Central memory CD4-positive, alpha-beta T cell (primary cell): Measurements from ENCODE around the gene LRP8.
"Not testable (repeated sequence)": the region's sequence is repeated elsewhere in the genome, so short reads cannot be mapped to it uniquely, and the experiment has no call there.

ENCODE experiments used
- DNase-seq: peaks from one replicate; pipeline ENCODE4 v3.0.0; 2022

Gene LRP8

DNA sequence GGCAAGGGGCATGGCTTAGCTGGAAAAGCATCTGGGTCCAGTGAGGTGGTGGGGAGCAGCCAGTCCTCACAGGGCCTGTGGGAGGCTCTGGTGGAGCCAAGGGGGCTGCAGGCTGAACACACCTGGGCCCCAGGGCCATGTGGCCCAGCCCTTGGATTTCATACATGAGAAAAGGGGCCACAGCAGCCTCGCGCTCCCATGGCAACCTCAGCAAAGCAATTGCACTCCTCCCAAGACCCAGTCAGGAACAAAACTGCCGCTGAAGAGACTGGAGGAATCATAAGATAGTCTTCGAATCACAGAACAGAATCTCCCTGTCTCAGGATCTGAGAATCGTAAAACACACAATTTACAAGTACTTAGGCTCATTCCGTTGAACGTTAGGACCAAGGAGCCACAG, 24.6 kb downstream of the LRP8 start:
- no peak for DNase-seq

DNA sequence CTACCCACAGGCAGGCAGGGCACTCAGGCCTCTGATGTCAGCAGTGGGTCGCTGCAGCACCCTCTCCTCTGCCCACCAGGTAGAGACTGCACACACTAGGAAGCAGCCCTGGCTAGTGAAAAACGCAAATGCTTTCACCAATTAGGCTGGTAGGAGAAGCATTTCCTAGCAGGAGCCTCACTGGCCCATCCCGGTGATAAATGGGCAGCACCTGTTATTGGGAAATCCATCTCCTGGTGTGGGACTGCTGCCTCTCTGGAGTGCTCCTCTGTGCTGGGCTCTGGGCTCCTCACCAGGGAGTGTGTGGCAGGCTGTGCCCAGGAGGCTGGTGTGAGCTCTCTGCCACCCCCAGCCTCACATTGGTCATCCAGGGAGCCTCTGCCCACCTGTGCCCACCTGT, 28.6 kb downstream of the LRP8 start:
- no peak for DNase-seq

DNA sequence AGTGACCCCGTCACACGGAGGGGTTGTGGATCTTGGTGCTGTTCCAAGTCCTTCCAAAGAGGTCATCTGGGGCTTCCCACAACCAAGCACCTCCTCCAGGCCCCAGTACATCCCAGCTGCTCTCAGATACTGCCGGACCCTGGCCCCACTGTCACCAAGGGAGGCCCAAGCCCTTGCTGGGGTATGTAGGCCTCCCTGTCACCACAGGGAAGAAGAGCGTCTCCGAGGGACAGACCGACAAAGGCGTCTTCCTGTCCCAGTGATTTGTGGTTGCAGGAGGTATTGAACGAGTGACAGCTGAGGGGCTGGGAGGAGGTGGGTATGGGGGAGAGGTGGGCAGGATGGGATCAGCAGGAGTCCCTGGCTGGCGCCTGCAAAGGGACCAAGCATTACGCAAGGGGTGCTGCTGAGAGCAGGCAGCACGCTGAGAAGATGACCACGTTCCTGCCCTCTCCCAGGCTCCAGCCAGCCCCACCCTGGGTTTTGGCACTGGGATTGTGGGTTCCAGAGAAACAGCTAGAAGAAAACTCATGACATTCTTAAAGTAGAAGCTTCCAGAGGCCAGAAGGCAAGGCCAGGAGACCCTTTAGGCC, 29.7 kb downstream of the LRP8 start:
- no peak for DNase-seq

DNA sequence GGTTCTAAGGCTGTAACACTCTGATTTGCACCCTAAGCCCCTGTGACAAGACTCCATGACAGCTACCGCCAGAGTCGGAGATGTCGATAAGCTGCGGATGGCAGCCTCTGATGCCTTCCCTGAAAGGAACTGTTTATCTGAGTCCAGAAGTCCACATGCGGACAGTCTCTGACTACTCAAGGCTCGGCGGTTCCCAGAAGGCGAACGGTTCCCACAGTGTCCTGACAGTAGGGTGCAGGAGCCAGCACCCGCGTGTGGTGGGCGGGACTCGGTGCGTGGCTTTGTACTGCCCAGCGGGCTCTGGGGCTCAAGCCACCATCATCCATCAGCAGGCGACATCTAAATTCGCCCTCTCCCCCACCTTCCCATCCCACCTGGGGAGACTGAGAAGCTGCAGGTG, 30.7 kb downstream of the LRP8 start:
- DNase-seq = no peak

DNA sequence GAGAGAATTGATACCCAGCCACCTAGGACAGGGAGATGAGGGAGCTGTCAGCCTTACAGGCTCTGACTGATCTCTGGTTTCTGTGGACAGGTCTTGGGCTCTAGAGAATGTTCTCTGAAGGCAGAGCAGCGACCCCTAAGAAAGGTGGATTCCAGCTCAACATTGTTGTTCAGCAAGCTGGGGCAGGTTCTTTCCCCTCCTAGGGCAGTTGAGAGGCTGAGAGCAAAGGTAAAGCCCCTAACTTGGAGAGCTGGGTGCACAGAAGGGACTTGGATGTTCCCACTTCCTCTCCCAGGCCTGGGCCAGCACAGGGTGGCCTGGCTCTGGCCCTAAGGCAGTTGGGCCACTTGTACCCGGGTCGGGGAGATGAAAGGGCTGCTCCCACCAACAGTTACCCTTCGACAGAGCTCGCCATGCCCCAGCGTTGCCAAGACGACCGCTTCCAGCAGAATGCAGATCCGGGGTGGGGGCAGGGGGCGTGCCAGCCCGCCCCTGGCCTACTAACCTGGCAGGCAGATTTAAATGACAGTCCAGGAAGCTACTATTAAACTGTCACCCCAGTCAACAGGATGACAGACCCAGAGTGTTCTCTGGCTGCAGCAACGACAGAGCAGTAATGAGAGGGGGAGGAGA, 31.6 kb downstream of the LRP8 start:
- peak; percentile 6 for DNase-seq

DNA sequence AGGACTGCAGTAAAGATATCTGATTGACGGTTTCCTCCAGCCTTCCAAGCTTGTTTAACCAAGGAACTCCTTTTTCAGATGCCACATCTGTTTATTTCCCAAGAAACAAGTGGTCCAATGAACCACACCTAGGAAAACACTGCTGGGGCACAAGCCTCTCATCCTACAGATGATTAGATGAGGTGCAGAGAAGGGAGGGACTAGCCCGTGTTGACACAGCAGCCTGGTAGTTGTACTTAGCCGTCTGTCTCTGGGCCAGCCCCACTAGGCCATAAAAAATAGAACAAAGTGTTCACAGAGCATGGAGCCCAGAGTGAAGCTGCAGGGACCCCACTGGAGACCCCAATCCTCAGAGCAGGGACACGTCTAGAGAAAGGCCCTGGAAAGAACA, 32.1 kb downstream of the LRP8 start:
- no peak for DNase-seq

DNA sequence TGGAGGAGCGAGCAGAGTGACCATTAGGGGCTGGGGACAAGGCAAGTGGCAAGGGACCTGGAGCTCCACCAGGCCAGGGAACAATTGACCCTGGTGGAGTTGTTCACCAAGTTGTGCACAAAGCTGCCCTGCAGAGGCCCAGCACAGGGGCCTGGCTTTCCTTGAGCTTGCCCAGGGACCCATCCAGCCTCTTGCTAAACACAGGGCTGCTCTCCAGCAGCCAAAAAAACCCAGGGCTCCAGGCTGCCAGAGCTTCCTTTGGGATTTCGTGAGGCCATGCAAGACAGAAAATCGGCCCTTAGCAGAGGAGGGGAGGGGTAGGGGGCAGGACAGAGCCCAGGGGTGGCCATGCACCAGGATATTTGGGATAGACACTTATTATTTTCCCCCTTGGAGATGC, 32.6 kb downstream of the LRP8 start:
- DNase-seq = no peak

DNA sequence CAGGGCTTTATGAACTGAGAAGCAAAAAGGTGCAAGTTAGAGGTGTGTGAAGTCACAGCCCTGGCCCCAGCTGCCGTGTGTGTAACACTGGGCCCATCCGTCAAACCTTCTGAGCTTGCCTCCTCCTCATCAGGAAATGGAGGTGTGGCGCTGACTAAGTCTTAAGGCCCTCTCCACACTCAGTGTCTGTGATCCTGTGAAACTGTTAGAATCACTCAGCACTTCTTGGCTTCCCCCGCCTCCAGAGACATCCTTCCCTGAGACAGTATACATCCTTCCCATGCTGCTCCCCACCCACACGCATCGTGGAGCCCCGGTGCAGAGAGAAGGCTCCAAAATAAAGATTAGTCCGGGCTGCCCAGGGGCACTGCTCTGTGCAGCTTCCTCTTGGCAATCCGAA, 33.3 kb downstream of the LRP8 start:
- peak; percentile 18 for DNase-seq

DNA sequence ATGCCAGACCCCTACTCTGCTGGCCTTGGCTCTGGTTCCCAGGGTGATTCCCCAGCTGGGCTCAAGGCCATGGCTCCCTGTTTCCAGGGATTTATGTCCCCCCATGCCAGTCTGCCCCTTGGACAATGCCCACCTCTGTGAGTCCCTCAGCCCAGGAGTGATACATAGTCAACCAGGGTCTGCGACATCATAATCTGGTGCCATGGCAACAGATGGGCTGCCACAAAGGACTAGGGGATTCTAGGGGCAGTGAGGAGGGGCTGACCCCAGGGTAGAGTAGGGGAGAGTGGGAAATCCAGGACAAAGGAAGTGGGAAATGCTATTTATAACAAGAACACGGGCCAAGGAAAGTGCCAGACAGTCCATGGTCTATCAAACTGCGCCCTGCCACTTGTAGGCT, 33.8 kb downstream of the LRP8 start:
- no peak for DNase-seq

DNA sequence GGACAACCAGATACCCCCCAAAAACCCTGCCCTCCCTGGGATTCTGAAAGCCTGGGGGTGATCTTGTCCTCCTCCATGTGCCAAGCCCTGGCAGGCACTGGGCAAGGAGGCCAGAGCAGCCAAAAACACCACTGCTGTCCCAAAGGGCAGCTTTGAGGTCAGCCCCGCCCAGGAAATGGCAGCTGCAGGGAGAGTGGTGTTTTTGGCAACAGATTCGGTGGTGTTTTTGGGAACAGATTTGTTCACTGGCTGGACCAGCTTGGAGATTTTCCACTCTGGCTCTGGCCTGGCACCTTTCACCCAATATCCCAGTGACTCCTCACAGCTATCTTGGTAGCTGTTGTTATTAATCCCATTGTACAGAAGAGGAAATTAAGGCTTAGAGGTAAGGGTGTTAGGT, 34.7 kb downstream of the LRP8 start:
- no peak for DNase-seq

DNA sequence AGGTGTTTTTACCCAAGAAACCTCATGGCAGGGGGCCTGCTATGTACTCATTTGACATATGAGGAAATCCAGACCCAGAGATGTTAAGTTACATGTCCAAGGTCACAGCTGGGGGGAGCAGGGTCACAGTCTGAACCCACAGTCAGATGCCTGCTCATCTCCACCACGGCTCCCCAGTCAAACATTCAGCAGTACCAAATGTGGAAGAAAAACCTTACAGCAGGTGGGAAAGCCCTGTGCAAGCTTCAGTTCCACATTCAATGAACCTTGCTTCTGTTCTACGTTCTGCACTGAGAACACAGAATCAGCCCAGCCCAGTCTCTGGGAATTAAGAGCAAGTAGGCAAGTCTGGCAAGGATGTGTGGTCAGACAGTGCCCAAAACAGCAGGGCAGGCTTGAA, 35.2 kb downstream of the LRP8 start:
- no peak for DNase-seq

DNA sequence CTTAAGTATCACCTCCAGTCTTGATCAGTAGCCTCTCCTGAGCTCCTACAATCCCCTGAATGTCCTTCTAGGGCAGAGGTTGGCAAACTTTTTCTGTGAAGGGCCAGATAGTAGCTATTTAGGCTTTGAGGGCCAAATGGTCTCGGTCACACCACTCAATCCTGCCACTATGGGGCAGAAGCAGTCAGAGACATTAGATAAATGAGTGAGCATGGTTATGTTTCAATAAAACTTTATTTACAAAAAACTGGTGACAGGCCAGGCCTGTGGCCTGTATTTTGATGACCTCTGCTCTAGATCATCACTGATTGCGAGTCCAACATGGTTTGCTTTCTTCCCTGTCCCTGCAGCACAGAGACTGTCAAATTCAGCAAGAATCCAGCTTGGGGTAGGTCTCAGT, 36.3 kb downstream of the LRP8 start:
- no peak for DNase-seq

DNA sequence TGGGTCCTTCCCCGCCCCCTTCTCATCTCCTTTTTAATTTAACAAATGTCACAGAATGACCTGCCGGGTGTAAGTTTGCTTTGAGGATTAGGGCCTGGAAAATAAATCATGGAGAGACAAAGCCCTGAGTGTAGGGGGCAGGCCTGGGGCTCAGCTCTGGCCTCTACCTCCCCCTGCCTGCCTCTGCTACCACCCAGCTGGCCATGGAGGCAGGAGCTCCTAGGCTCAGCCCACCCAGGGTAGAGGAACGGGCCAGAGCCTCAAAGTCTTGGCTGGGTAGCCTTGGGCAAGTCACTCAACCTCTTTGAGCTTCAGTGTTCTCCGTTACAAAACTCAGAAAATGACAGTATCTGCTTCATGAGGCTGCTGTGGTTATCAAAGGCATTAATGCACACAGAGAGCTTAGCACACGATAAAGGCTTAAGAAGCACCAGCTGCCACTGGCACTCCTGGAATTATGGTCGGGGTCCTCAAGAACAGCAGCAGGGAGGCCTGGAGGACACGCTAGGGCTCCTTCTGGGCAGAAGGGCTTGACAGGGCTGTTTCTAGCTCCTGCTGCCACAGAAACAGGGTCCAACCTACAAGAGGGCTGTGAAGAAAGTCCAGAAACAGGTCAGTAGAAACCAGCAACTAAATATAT, 39.0 kb downstream of the LRP8 start:
- no peak for DNase-seq

DNA sequence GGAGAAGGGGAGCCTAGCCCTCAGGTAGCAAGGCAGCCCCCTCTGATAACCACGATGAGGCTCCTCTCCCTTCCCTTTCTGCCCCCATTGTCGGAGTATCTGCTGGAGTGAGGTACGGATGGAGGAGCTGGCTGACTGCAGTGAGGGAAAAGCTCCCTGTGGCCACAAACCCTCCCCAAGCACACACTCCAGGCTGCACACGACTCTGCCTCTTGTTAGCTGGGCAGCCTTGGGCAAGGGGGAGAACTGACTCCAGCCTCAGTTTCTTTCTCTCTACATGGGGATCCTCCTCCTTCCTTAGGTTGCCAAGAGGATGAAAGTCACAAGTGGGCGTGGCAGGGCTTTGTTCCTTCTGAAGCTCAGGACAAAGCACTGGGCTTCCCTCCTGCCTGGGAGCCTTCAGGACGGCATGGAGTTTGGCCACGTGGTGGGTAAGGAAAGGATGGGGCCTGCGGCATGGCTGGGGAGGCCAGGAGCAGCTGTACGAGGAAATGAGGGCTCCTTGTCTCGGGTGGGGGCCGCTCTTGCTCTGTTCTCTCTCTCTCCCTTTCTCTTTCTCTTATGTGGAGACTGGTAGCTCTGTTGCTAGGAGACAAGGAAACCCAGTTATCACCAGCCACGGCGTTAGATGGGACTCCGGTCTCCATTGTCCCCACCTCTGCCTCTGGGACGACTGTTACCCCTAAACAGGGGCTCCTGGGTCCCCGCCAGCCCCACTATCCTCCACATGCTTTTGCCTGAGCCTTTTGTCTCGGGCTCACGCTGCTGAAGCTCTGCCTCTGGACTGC, 39.7 kb downstream of the LRP8 start:
- DNase-seq = no peak

DNA sequence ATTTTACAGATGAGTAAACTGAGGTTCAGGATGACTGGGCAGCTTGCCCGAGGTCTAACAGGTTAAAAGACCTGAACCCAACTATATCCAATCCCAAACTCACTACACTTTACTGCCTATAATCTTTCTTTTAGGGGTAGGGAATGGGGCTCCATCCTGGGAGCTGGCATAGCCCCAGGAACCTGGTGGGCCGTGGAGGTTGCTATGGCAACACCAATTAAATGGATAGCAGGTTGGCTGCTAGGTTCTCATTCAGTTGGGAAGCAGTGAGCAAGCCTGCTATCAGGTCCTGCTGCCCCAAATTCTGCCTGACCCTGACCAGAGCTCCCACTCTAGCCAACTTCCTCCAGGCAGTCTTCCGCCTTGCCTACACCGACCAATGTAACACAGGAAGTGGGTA, 40.9 kb downstream of the LRP8 start:
- DNase-seq = no peak

DNA sequence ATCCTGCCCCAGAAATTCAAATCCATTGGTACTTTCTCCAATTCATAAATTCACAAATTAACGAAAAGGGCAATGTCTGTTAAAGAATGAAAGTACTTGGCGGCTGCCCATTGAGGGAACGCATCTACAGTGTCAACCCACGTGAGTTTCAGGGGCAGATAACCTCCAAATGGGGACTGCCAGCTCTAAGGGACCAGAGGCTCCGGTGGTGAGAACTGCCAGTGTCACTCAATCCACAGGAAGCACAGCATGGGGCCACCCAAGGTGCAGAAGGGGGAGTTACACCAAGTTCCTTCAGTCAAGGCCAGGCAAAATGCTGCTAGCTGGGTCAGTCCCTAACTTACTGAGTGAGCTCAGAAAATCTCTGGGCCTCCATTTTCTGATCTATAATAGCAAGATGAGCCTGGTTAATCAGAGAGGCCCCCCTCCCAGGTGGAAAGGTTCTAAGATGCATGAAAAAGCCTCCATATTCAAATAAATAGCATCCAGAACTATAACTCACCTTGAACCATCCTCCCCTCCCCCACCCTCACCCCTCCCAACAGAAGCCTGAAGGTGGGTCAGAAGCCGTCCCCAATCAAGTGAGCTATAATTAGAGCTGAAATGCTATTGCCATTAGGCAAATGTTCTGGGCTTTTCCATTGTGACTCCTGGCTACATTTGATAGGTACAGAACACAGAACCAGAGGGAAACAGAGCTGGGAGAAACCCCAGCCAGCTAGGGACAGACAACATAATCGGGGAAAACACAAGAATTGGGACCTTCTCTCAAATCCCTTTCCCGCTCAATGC, 41.7 kb downstream of the LRP8 start:
- no peak for DNase-seq

DNA sequence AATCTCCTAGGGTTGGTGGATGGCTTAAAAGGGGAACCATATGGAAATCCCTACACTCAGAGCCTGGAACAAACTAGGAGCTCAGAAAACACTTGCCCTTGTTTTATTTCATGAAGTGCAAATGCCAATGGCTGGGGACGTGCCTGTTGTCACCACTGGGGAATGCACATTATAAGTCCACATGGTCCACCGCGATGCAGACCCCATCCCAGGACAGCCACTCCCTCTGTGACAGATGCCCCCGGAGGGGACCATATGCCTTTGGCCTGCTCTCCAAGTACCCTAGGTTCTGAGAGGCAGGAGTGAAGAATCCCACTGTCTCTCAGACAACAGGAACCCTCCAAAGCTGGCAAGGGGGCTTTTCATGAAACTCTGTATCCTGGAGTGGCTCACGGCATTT, 42.3 kb downstream of the LRP8 start:
- no peak for DNase-seq

DNA sequence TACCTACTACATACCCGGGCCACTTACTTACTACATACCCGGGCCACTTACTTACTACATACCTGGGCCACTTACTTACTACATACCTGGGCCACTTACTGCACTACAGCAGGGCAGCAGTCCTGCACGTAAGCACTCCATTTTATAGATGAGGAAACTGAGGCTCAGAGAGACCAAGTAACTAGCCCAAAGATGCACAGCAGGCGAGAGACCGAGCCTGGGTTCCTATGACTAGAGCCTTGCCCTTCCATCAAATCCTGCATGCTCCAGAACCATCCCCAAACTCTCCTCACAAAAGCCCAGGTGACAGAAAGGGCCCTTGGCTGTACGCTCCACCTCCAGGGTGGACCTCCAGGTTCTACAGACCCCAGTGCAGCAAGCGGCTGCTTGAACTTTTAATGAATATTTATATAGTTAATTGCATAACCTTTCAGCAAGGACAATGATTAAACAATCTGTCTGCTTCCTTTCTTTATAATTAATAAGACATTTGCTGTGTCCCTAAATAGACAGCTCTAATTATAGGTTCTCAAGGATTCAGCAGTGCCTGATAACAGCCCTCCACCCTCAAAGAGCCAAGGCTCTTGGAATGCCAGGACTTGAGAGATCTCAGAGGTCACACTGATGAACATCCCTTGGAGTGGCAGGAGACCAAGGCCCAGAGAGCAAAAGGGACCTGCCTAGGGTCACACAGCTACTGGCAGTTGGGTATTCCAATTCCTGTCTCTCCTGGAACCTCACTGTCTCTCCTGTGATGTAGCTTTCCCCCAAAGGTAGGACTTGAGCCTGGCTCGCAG, 43.4 kb downstream of the LRP8 start:
- DNase-seq = no peak

DNA sequence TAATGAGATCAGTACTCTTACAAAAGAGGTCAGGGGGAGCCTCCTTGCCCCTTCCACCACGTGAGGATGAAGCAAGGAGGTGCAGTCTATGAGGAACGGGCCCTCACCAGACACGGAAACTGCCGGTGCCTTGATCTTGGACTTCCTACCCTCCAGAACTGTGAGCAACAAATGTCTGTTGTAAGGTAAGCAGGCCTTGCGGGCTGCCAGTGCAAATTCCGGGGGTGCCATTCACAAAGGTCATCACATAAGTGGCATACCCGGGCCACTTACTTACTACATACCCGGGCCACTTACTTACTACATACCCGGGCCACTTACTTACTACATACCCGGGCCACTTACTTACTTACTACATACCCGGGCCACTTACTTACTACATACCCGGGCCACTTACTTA, 44.7 kb downstream of the LRP8 start:
- DNase-seq = not testable (repeated sequence)

DNA sequence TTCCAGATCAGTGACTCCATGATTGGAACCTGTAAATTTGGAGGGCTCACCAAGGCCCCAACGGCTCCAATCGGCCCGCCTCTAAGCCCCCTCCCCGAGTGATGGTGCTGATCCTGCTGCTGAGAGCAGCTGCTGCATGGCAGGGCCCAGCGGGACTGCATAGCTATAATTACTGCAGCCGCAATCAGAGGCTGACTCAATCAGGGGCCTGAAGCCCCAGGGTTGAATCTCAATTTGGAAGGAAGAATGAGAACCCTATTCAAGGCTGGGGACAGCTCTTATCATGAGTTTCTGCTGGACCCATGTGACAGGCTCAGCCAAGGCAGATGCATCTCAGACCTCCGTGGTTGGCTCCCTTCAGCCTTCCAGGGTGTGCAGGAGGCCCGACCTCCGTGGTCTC, 46.7 kb downstream of the LRP8 start:
- no peak for DNase-seq

DNA sequence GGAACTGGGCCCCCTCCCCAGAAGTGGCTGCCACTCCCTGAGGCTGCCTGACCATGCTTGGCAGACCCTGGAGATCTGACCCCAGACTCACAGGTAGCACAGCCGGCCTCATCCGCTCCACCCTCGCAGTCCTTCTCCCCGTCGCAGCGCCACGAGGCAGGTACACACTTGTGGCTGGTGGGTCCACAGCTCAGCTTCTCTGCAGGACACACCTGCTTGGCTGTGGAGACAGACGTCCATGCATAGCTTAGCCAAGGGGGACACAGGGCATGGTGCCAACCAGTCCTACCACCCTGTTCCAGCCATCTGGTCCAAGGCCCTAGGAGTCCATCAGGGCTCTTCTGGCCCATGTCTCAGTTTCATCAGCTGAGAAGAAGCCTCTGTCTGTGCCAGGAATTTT, 47.4 kb downstream of the LRP8 start:
- no peak for DNase-seq
